ENCODE data around the gene SPOCK1.

SPOCK1 gene

DNA sequence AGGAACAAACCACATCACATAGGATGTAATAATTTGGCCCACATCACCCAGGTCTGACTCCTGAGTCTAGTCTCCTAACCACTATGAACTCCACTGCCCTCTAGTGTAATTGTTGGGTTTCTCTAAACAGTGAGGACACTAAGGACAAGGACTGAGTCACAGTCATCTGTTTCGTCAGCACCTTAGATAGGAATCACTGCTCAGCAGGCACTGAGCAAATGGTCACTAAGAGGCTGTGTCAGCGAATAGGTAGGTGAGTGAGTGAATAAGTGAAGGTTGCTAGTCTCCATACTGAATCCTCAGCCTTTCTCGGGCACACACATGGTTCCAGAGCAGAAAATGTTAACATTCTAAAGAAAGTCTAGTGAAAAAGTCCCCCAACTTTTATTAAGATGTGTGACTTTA, 278.6 kb downstream of the SPOCK1 start:
- H3K4me1 ChIP-seq (ENCODE audit: control insufficient read depth in 1 of 2, insufficient read depth in 1 of 2, low read depth in 1 of 2, low read length in 1 of 2): no peaks in the 10 kb centered on the region
- H3K36me3 ChIP-seq: no peaks in the 10 kb centered on the region
- H3K27ac ChIP-seq: no peak overlapping the region
- no peak overlapping the region for H3K4me3 ChIP-seq (ENCODE audit: low read depth in 1 of 2, low read length in 1 of 2)
- no peaks in the 10 kb centered on the region for H3K27me3 ChIP-seq
- no peaks in the 10 kb centered on the region for H3K9me3 ChIP-seq
- TF ChIP-seq, protein P1, sequence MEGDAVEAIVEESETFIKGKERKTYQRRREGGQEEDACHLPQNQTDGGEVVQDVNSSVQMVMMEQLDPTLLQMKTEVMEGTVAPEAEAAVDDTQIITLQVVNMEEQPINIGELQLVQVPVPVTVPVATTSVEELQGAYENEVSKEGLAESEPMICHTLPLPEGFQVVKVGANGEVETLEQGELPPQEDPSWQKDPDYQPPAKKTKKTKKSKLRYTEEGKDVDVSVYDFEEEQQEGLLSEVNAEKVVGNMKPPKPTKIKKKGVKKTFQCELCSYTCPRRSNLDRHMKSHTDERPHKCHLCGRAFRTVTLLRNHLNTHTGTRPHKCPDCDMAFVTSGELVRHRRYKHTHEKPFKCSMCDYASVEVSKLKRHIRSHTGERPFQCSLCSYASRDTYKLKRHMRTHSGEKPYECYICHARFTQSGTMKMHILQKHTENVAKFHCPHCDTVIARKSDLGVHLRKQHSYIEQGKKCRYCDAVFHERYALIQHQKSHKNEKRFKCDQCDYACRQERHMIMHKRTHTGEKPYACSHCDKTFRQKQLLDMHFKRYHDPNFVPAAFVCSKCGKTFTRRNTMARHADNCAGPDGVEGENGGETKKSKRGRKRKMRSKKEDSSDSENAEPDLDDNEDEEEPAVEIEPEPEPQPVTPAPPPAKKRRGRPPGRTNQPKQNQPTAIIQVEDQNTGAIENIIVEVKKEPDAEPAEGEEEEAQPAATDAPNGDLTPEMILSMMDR (IDR thresholded peaks at IDR 0.05): no peak

GRCh38 chr5:137218896-137219295, 280.2 kb downstream of the SPOCK1 start:
- Histone ChIP-seq H3K36me3 (no peaks in the 10 kb centered on the region), H3K9me3 (no peaks in the 10 kb centered on the region), H3K27ac (no peak overlapping the region), H3K27me3 (no peaks in the 10 kb centered on the region), H3K4me3 (ENCODE audit: low read depth in 1 of 2, low read length in 1 of 2) (no peak overlapping the region), H3K4me1 (ENCODE audit: control insufficient read depth in 1 of 2, insufficient read depth in 1 of 2, low read depth in 1 of 2, low read length in 1 of 2) (no peaks in the 10 kb centered on the region)
- TF ChIP-seq, protein P1 (IDR thresholded peaks at IDR 0.05): no peak

DNA sequence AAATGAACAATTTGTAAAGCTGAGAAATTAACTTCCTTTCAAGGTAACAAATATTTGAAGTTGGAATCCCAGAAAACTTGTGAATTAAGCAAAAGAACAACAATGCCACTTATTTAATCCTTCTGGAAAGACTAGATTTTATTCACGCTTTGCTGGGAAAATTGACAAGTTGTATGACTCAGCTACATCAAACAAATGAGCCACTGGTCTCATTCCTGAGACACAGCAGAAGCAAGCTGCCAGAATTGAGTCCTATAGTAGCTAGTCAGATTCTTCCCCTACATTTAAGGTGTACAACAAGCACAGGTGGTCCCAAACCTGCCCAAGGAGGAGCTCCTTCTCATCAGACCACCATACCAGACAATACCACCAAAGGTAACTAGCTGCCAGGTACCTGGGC, 280.7 kb downstream of the SPOCK1 start:
- H3K9me3 ChIP-seq: no peaks in the 10 kb centered on the region
- H3K4me1 ChIP-seq (ENCODE audit: control insufficient read depth in 1 of 2, insufficient read depth in 1 of 2, low read depth in 1 of 2, low read length in 1 of 2): no peaks in the 10 kb centered on the region
- H3K36me3 ChIP-seq: no peaks in the 10 kb centered on the region
- no peak overlapping the region for H3K27ac ChIP-seq
- TF ChIP-seq, protein P1 (IDR thresholded peaks at IDR 0.05): no peak
- H3K27me3 ChIP-seq: no peaks in the 10 kb centered on the region
- H3K4me3 ChIP-seq (ENCODE audit: low read depth in 1 of 2, low read length in 1 of 2): no peak overlapping the region

GRCh38 chr5:137217599-137218200, 281.4 kb downstream of the SPOCK1 start:
- Histone ChIP-seq H3K27ac (no peak overlapping the region), H3K9me3 (no peaks in the 10 kb centered on the region), H3K27me3 (no peaks in the 10 kb centered on the region), H3K36me3 (no peaks in the 10 kb centered on the region), H3K4me3 (ENCODE audit: low read depth in 1 of 2, low read length in 1 of 2) (no peak overlapping the region), H3K4me1 (ENCODE audit: control insufficient read depth in 1 of 2, insufficient read depth in 1 of 2, low read depth in 1 of 2, low read length in 1 of 2) (no peaks in the 10 kb centered on the region)
- TF ChIP-seq, protein P1 (IDR thresholded peaks at IDR 0.05): no peak

DNA sequence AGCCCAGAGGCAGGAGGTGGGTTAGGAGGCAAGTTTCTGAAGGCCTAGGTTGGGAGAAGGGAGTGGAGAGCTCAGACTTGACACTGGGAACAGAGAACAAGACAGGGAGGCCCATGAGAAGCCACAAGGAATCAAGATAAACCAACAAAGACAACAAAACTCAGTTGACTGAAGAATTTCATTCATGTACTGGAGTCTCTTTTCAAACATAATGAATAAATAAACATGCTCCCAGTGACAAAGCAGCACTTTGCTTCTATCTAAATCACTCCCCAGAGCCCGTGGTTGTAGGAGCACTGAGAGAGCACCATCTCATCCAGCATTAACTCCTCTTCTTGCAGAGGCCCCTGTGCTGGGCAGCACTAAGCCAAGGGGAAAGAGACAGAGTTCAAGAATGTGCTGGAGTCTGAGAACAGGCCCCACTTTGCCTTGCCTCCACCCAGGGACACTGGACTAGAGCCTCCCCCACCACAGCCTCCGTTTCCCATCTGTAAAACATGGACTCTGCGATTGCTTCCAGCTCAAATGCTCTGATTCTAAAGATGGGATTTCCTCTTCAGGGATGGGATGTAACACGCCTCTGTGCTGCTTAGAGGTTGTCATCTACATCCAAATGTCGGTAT, 282.0 kb downstream of the SPOCK1 start:
- Histone ChIP-seq H3K27ac (no peak overlapping the region), H3K27me3 (no peaks in the 10 kb centered on the region), H3K4me1 (ENCODE audit: control insufficient read depth in 1 of 2, insufficient read depth in 1 of 2, low read depth in 1 of 2, low read length in 1 of 2) (no peaks in the 10 kb centered on the region), H3K4me3 (ENCODE audit: low read depth in 1 of 2, low read length in 1 of 2) (no peak overlapping the region), H3K36me3 (no peaks in the 10 kb centered on the region), H3K9me3 (no peaks in the 10 kb centered on the region)
- TF ChIP-seq, protein P1 (IDR thresholded peaks at IDR 0.05): no peak
